ENCODE results near the gene PDCD4.
"Not testable (repeated sequence)": the region's sequence is repeated elsewhere in the genome, so short reads cannot be mapped to it uniquely, and the experiment has no call there.

The PDCD4 gene

DNA sequence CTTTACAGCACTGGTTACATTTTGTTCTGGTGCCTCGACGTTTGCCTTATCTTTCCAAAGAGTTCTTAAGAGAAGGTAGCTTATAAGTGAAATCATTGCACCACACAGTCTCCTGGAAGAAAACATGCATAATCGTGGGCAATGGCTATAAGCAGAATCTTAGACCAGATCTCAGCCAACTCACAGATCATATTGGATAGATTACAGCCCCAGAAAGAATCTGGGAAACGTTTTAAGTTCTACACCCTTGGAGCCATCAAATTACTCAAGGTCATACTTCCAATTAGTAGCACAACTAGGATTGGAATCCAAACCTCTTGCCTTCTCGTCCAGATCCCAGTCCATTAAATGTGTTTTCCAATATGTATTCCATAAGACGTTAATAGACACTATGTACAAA lies 8.8 kb upstream of the PDCD4 start:
- DNase-seq: no peak

GRCh38 chr10:110863361-110863760 lies 8.4 kb upstream of the PDCD4 start:
- no peak for DNase-seq

GRCh38 chr10:110863956-110864355 lies 7.8 kb upstream of the PDCD4 start:
- no peak for DNase-seq

GRCh38 chr10:110864662-110865140 lies 7.0 kb upstream of the PDCD4 start:
- no peak for DNase-seq

GRCh38 chr10:110865186-110865808 lies 6.4 kb upstream of the PDCD4 start:
- DNase-seq: no peak

- no peak for DNase-seq
Measured at GRCh38 chr10:110865809-110866482, 5.8 kb upstream of the PDCD4 start.

DNA sequence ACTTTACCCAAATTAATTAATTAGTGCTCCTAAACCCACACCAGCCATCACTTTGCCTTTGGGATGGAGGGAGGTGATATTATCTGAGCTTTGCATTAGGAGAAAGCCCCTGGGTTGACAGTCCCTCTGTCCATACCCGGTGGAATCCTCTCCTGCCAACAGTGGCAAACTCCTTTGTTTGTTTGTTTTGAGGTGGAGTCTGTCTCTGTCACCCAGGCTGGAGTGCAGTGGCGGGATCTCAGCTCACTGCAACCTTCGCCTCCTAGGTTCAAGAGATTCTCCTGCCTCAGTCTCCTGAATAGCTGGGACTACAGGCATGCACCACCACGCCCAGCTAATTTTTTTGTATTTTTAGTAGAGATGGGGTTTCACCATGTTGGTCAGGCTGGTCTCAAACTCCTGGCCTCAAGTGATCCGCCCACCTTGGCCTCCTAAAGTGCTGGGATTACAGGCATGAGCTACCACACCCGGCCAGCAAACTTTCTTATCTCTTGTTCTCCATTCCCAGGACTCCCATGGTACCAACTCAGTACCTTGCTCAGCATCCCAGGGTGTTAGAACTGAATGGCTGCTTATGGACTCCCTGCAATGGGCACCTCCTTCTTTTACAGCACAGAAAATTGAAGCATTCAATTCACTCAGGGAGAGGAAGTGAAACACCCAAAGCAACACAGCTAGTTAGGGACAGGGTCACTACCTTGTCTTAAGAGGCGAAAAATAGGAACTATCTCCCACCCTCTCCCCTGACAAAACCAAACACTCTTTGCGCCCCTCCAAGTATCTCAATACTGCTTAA lies 4.5 kb upstream of the PDCD4 start:
- not testable (repeated sequence) for DNase-seq

DNA sequence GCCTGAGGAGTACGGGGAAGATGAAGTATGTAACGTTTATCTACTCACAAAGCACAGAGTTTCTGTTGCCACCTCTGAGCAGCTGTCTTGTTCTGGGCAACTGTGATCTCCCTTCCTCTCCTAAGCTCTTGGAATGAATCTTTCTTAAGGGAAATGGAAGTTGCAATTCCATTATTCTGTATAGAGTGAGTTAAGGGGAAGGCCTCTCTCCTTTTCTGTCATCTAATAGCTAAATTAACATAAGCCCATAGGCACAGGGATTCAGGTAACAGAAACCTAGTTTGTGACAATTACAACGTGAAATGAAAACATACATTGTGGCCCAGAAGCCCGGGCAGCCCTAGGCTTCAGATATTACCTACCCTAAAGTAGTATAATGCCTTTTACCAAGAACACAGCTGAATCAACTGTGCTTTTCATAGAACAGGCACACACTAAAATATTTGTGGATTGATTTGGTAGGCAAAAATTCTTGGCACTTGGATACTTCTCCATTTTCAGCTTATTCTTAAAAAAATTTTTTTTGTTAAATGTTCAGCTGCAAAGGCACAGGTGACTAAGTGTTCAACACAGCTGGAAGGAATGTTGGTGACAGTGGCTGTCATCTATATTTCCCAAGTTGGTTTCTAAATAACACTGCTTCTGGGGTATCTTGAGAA lies 3.8 kb upstream of the PDCD4 start:
- DNase-seq: no peak

DNA sequence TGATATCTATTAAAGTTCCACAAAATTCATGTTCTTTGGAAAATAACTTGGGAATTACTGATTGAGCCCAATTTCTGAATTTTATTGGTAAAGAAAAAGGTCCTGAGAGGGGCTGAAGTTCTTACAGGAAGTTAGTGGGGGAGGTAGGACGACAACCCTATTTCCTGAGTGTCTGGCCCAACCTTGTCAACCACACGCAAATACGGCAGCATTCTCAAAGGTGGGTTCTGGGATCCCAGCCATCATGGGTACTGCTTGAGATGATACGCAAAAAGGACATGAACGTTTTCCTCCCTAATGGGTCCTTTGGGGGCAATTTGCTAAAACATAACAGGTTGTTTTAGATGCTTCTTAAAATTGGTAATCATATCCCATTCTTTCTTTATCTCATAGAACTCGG lies 2.7 kb upstream of the PDCD4 start:
- no peak for DNase-seq

DNA sequence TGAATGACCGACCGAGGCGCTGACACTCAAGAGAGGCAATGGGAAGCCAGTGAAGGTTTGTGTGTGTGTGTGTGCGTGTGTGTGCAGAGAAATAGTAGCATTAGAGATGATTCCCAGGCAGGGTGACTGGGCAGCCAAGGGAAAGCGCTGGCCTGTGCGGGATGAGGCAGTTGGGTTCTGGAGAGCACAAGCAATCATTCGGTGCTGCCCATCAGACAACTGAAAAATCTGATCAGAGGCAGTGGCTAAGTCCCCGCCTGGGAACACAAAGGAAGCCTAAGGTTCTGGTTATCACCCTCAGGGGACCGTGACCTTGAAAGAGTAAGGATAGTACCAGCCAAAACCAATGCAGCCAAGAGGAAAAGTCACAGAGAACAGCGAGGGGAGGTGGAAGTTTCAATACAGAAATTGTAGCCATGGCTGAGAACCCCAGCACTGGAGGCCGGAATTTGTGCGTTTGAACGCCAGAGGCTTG lies 868 bp upstream of the PDCD4 start:
- no peak for DNase-seq

GRCh38 chr10:110872145-110872983 lies 636 bp downstream of the PDCD4 start:
- DNase-seq: peak; percentile 81

DNA sequence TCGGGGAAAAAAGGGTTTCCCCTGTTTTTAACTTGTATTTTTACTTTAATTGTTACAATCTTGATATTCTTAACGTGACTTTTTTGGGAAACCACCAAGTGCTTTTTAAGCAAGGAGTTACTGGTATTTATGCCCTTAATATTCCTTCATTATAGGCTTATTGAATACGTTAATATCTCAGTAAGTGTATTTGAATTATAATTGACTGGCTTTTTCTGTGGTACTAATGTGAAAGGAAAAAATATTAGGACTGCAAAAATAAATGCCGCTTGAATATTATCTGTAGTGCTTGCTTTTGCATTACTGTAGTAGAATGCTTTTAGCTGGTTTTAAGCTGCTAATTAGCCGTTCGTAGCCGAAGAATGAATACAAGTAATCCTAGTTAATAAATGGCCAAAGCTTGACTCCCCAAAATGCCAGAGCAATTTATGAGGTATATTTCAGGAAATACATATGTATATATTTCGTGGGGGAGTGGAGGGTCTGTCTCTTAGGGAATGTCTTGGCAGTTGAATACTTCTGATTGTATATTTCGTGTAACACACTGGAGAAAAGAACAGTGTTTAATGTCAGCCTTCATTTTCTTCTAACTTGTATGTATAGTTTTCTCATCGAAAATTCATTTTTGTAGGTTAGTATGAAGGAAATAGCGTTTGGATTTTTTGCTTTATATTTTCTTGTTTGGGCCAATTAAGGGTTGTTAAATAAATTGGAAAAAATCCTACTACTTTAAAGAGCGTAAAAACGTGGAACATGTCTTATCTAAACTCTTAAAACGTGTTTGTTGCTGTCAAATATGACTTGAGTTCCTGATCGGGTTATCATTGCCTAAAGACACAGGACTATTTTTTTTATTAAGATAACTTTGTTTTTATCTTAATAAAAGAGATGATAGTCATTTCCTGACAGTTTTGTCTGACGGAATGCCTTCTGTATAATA lies 1.5 kb downstream of the PDCD4 start:
- DNase-seq: no peak

GRCh38 chr10:110873951-110874350 lies 2.2 kb downstream of the PDCD4 start:
- no peak for DNase-seq

DNA sequence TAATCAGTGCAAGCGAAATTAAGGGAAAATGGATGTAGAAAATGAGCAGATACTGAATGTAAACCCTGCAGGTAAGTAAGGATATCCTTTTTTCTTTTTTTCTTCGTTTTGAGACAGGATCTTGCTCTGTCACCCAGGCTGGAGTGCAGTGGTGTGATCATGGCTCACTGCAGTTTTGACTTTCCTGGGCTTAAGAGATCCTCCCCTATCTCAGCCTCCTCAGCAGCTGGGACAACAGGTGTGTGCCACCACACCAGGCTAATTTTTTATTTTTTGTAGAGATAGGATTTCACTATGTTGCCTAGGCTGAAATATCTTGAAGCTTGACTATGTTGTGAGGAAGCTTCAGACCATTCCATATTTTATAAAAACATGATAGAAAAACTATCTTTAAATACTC lies 4.3 kb downstream of the PDCD4 start:
- DNase-seq: no peak

- no peak for DNase-seq
Measured at GRCh38 chr10:110876788-110877187, 5.1 kb downstream of the PDCD4 start.

GRCh38 chr10:110880012-110880411 lies 8.3 kb downstream of the PDCD4 start:
- DNase-seq: no peak

DNA sequence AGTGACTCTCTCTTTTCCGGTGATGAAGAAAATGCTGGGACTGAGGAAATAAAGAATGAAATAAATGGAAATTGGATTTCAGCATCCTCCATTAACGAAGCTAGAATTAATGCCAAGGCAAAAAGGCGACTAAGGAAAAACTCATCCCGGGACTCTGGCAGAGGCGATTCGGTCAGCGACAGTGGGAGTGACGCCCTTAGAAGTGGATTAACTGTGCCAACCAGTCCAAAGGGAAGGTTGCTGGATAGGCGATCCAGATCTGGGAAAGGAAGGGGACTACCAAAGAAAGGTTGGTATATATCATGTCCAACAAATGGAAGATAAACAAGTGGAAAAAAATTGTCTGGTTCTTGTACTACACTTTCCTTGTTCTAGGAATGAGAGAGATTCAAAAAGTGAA lies 9.5 kb downstream of the PDCD4 start:
- DNase-seq: no peak

DNA sequence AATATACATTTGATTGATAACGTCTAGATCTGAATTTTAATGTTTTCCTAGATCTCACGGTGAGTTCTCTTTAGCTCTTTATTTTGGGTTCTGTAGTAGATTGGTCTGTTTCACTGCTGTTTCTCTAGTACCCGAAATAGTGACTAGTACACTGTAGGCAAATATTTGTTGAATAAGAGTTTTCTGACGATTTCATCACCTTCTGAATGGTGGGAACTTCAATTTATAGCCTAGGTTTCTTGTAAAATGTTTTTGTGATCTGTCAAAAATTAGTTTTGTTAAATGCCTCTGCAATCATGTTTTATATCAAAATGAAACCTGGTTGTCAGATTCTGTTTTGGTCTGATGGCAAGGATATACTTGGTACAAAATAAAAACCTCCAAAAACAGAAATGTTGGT lies 10.2 kb downstream of the PDCD4 start:
- no peak for DNase-seq

DNA sequence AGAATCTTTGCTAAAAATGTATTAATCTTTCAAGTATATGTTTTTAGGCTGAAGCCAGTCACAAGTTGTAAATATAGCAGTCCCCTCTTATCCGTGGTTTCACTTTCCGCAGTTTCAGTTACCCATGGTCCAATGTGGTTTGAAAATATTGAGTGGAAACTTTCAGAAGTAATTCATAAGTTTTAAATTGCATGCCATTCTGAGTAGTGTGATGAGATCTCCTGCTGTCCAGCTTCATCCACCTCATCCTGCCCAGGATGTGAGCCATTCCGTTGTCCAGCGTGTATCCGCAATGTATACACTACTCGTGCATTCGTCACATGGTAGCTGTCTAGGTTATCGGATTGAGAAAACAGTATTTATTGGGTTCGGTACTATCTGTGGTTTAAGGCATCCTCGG lies 12.2 kb downstream of the PDCD4 start:
- no peak for DNase-seq

DNA sequence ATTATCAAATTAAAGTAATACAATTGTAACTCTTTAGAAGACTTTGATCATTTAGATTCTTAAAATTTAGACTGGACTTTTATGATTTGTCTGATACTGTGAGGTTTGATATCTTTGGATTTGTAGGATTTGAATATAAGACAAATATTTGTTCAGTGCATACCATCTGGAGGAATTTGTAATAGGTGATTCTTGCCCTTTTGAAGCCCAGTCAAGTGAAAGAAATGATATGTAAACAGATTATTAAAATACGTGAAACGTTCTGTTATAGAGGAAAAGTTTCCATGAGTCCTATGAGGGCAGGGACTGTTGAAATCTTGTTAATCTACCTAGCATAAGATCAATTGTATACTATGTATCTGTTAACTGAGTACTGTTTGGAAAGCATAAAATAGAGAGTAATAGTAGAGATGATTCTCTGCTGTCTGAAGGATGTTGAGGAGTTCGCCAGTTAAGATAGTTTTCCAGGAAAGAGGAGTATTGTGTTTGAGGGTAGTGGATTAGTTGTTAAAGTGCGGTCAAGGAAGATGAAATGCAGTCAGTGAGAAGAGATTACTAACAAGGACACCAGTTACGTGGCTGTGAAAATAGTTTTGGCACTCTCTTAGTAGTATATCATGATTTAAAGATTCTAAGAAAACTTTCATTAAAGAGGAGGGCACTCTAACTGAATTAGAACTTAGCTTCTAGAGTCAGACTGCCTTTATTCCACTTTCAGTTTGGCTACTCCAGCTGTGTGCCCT lies 14.4 kb downstream of the PDCD4 start:
- DNase-seq: no peak

Measured in NCI-H2227 treated with DMSO at 0.1 percent for 48 hours (cell line).